Stimulated activated naive CD4-positive, alpha-beta T cell (primary cell): ENCODE measurements around the gene SRSF12.
"Not testable (repeated sequence)": the region's sequence is repeated elsewhere in the genome, so short reads cannot be mapped to it uniquely, and the experiment has no call there.

Experiments used
- DNase-seq, 6 experiments: peaks; one replicate each; lab custom pipeline; 2025; lab: John Stamatoyannopoulos, UW

Gene SRSF12

GRCh38 chr6:89073014-89073620 lies 44.8 kb downstream of the SRSF12 start:
- no peak for DNase-seq

- no peak for DNase-seq
These were observed 46.8 kb downstream of the SRSF12 start for GRCh38 chr6:89071036-89071435.

GRCh38 chr6:89069536-89070163 lies 48.2 kb downstream of the SRSF12 start:
- DNase-seq = no peak

- no peak for DNase-seq
These were observed 49.2 kb downstream of the SRSF12 start for GRCh38 chr6:89068695-89069094.

- no peak for DNase-seq
These were observed 50.1 kb downstream of the SRSF12 start for GRCh38 chr6:89067796-89068195.

DNA sequence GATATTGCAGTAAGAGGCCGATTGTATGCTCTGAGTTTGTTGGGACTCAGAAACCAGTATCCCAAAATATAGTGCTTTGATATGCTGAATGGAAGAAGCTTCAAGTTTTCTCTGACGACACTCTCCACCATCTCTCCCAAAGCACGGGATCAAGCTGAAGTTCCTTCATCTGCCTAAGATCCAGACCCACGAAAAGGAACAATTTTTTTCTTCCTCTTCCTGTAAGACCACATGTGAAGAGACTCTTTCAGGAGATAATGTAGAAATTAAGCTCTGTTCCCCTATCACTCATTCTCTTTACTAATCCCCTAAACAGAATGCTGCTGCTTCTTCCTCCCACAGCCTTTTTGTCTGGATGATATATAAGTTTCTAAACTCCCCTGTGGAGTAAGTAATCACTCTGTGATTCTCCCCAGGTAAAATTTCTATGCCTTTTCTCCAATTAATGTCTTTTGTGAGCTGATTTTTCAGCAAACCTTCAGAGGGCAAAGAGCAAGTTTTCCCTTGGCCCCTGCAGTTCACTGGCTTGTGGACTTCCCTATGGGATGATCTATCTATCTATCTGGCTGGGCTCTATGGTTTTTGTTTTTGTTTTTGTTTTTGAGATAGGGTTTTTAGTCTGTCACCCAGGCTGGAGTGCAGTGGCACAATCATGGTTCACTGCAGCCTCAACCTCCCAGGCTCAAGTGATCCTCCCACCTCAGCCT lies 50.8 kb downstream of the SRSF12 start:
- DNase-seq = no peak

DNA sequence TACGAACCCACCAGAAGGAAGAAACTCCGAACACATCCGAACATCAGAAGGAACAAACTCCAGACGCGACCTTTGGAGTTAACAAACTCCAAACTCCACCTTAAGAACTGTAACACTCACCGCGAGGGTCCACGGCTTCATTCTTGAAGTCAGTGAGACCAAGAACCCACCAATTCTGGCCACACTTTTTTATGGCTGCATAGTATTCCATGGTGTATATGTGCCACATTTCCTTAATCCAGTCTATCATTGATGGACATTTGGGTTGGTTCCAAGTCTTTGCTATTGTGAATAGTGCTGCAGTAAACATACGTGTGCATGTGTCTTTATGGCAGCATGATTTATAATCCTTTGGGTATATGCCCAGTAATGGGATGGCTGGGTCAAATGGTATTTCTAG lies 51.8 kb downstream of the SRSF12 start:
- DNase-seq = not testable (repeated sequence)

DNA sequence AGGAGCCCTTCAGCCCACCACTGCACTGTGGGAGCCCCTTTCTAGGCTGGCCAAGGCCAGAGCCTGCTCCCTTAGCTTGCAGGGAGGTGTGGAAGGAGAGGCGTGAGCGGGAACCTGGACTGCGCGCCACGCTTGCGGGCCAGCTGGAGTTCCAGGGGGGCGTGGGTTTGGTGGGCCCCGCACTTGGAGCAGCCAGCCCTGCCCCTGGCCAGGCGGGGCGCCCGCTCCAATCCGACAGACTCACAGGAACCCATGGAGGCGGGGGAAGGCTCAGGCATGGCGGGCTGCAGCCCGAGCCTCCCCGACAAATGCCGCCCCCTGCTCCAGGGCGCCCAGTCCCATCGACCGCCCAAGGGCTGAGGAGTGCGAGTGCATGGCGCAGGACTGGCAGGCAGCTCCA lies 52.9 kb downstream of the SRSF12 start:
- DNase-seq = not testable (repeated sequence)

GRCh38 chr6:89063881-89064280 lies 54.0 kb downstream of the SRSF12 start:
- DNase-seq = no peak

DNA sequence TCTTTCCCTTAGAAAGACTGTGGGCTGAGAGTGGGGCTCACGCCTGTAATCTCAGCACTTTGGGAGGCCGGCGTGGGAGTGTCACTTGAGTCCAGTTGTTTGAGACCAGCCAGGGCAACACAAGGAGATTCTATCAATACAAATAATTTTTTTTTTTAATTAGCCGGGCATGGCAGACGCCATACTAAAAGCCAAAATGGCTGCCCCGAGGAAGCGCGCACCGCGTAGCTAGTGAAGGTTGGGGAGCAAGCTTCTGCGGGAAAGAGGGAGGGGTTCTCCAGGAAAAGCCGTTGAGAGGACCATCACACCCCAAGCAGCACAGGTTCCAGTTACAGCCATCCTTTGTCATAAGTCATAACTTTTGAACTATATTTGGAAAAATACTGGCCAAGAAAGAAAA lies 58.6 kb downstream of the SRSF12 start:
- DNase-seq = no peak

GRCh38 chr6:89058627-89059026 lies 59.2 kb downstream of the SRSF12 start:
- DNase-seq = no peak

- DNase-seq = no peak
These were observed 60.1 kb downstream of the SRSF12 start for GRCh38 chr6:89057759-89058158.

DNA sequence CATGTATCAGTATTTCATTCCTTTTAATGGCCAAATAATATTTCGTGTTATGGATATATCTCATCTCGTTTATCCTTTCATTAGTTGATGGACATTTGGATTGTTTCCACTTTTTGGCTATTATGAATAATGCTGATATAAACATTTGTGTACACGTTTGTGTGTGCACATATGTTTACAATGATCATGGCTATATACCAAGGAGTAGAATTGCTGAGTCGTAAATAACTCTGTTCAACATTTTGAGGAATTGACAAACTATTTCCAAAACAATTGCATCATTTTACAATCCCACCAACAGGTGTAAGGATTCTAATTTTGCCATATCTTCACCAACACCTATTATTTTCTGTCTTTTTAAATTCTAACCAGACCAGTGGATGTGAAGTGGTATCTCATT lies 63.7 kb downstream of the SRSF12 start:
- DNase-seq = no peak

GRCh38 chr6:89051676-89052075 lies 66.2 kb downstream of the SRSF12 start:
- DNase-seq = no peak

GRCh38 chr6:89050697-89051096 lies 67.2 kb downstream of the SRSF12 start:
- DNase-seq = no peak

- no peak for DNase-seq
These were observed 67.7 kb downstream of the SRSF12 start for GRCh38 chr6:89050155-89050554.

GRCh38 chr6:89048985-89049384 lies 68.9 kb downstream of the SRSF12 start:
- no peak for DNase-seq

GRCh38 chr6:89048288-89048923 lies 69.5 kb downstream of the SRSF12 start:
- no peak for DNase-seq

DNA sequence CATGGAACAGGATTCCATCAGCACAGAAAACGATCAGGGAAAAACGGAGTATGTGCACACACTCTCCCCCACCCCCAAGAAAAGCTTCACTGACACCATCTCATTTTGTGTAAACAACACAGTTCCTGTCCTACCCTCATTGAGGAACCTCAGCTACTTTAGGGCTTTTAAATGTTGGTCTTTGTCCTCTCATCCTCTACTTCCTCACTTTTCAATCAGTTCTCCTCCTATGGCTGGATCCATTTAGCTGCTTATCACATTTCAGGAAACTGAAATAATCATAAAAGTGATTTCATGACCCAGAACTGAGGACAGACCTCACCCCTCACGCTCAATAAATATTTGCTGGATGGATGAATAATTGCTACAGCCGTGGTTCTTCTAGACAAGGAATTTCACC lies 70.4 kb downstream of the SRSF12 start:
- DNase-seq = no peak
